Ishikawa (cell line): Measurements from ENCODE around the gene USP32.

ENCODE experiments used
- CEBPB ChIP-seq: IDR thresholded peaks from 2 replicates; pipeline ENCODE4 v1.6.1; 2012
- CREB1 ChIP-seq: IDR thresholded peaks from 2 replicates; pipeline ENCODE4 v1.6.1; 2012; ENCODE audit warnings: low read depth
- EGR1 ChIP-seq: IDR thresholded peaks from 2 replicates; pipeline ENCODE4 v1.6.1; 2012
- EP300 ChIP-seq: IDR thresholded peaks from 2 replicates; pipeline ENCODE4 v1.6.1; 2012; ENCODE audit warnings: borderline replicate concordance
- FOXM1 ChIP-seq: IDR thresholded peaks from 2 replicates; pipeline ENCODE4 v1.6.1; 2012; ENCODE audit warnings: low read depth, borderline replicate concordance
- MAX ChIP-seq: IDR thresholded peaks from 2 replicates; pipeline ENCODE4 v1.6.1; 2012
- NFIC ChIP-seq: IDR thresholded peaks from 2 replicates; pipeline ENCODE4 v1.6.1; 2012
- RAD21 ChIP-seq: IDR thresholded peaks from 2 replicates; pipeline ENCODE4 v1.6.1; 2012; ENCODE audit warnings: low read depth
- REST ChIP-seq: IDR thresholded peaks from 2 replicates; pipeline ENCODE4 v1.6.1; 2012; ENCODE audit warnings: low read depth, mild to moderate bottlenecking
- TAF1 ChIP-seq: IDR thresholded peaks from 2 replicates; pipeline ENCODE4 v1.6.1; 2012; ENCODE audit warnings: low read depth, mild to moderate bottlenecking
- TCF12 ChIP-seq: IDR thresholded peaks from 2 replicates; pipeline ENCODE4 v1.6.1; 2012; ENCODE audit warnings: low read depth
- TEAD4 ChIP-seq: IDR thresholded peaks from 2 replicates; pipeline ENCODE4 v1.6.1; 2012
- USF1 ChIP-seq: IDR thresholded peaks from 2 replicates; pipeline ENCODE4 v1.6.1; 2012
- YY1 ChIP-seq: IDR thresholded peaks from 2 replicates; pipeline ENCODE4 v1.6.1; 2012; ENCODE audit warnings: low read depth
- ZBTB7A ChIP-seq: IDR thresholded peaks from 2 replicates; pipeline ENCODE4 v1.6.1; 2012; ENCODE audit warnings: low read depth

Gene USP32

GRCh38 chr17:60164164-60164563, 227.8 kb downstream of the USP32 start:
- no peak for TF ChIP-seq TAF1
- no peak for TF ChIP-seq NFIC
- TF ChIP-seq USF1 = no peak
- no peak for TF ChIP-seq RAD21
- no peak for TF ChIP-seq REST
- TF ChIP-seq MAX = no peak
- TF ChIP-seq EP300 = no peak
- TF ChIP-seq FOXM1 = no peak
- TF ChIP-seq TEAD4 = no peak
- no peak for TF ChIP-seq CEBPB
- no peak for TF ChIP-seq ZBTB7A
- TF ChIP-seq EGR1 = no peak
- TF ChIP-seq YY1 = no peak
- no peak for TF ChIP-seq CREB1
- TF ChIP-seq TCF12 = no peak

GRCh38 chr17:60163108-60163784, 228.7 kb downstream of the USP32 start:
- TF ChIP-seq MAX = no peak
- TF ChIP-seq EGR1 = no peak
- no peak for TF ChIP-seq ZBTB7A
- TF ChIP-seq TAF1 = no peak
- no peak for TF ChIP-seq NFIC
- no peak for TF ChIP-seq TCF12
- no peak for TF ChIP-seq RAD21
- no peak for TF ChIP-seq EP300
- no peak for TF ChIP-seq FOXM1

- TF ChIP-seq REST (no peak), RAD21 (no peak), CREB1 (no peak), CEBPB (no peak), TAF1 (no peak), TEAD4 (no peak), FOXM1 (no peak), ZBTB7A (no peak), TCF12 (no peak), NFIC (no peak), MAX (no peak), USF1 (no peak), EGR1 (no peak), YY1 (no peak), EP300 (no peak)
Measured at GRCh38 chr17:60161598-60162330, 230.2 kb downstream of the USP32 start.

- no peak for TF ChIP-seq TAF1
- TF ChIP-seq YY1 = no peak
- no peak for TF ChIP-seq NFIC
- no peak for TF ChIP-seq TEAD4
- no peak for TF ChIP-seq RAD21
Measured at GRCh38 chr17:60160829-60161501, 231.0 kb downstream of the USP32 start.

GRCh38 chr17:60159479-60159866, 232.5 kb downstream of the USP32 start:
- no peak for TF ChIP-seq MAX
- TF ChIP-seq TEAD4 = no peak
- no peak for TF ChIP-seq YY1
- TF ChIP-seq REST = no peak
- no peak for TF ChIP-seq FOXM1
- no peak for TF ChIP-seq CEBPB
- TF ChIP-seq EGR1 = no peak
- no peak for TF ChIP-seq EP300
- no peak for TF ChIP-seq NFIC
- no peak for TF ChIP-seq ZBTB7A
- TF ChIP-seq TCF12 = no peak
- no peak for TF ChIP-seq USF1
